Heart left ventricle (tissue), 16 donors: ENCODE data around the gene NBL1. TPM values are rescaled to one million over a fixed set of nuclear protein-coding genes. Genes with fewer than 3 reads are reported as not detected.
A peak's percentile ranks its signal among the peaks of the same experiment; 100 is the strongest.

Source experiments
- ATAC-seq, 4 donors: fragments of 200-7000 bp; cut with Tn5 transposase; one replicate each; pipeline ENCODE4 v1.9.1; 2020 to 2022; ENCODE audit warnings: moderate library complexity in 4 of 4, mild to moderate bottlenecking in 3 of 4, moderate number of reproducible peaks in 1 of 4
- DNase-seq, 5 donors: peaks; one replicate each; pipeline ENCODE4 v3.0.0-alpha.2; 2020
- H3K27ac ChIP-seq, 12 donors: fragments of 200-600 bp; sonication (generic) in 4 of 12; one replicate each; pipeline versions ENCODE4 v1.5.0 to v1.8.0; 2016 to 2022; ENCODE audit warnings: mild to moderate bottlenecking in 2 of 12
- H3K27me3 ChIP-seq, 9 donors: fragments of 200-600 bp; sonication (generic) in 2 of 9; one replicate each; pipeline versions ENCODE4 v1.5.1 to v1.8.0; 2016 to 2022; ENCODE audit warnings: mild to moderate bottlenecking in 3 of 9
- H3K36me3 ChIP-seq, 9 donors: fragments of 200-600 bp; sonication (generic) in 2 of 9; one replicate each; pipeline versions ENCODE4 v1.5.0 to v1.8.0; 2018 to 2022; ENCODE audit warnings: mild to moderate bottlenecking in 2 of 9
- H3K4me1 ChIP-seq, 12 donors: fragments of 200-600 bp; sonication (generic) in 4 of 12; one replicate each; pipeline versions ENCODE4 v1.5.0 to v1.8.0; 2016 to 2022; ENCODE audit warnings: mild to moderate bottlenecking in 3 of 12
- H3K4me3 ChIP-seq, 12 donors: fragments of 200-600 bp; sonication (generic) in 4 of 12; one replicate each; pipeline versions ENCODE4 v1.5.0 to v1.8.0; 2017 to 2022; ENCODE audit warnings: mild to moderate bottlenecking in 9 of 12, moderate library complexity in 4 of 12
- H3K9me3 ChIP-seq, 12 donors: fragments of 200-600 bp; sonication (generic) in 4 of 12; one replicate each; pipeline versions ENCODE4 v1.5.0 to v1.8.0; 2016 to 2022; ENCODE audit warnings: mild to moderate bottlenecking in 1 of 12
- CTCF ChIP-seq, 12 donors: fragments of 200-600 bp; sonication (generic) in 4 of 12; IDR thresholded peaks; one replicate each; pipeline versions ENCODE4 v1.5.0 to v1.8.0; 2018 to 2022; ENCODE audit warnings: antibody characterized with exemption in 12 of 12, mild to moderate bottlenecking in 5 of 12
- POLR2A ChIP-seq, 2 donors: fragments of 450-650 bp; IDR thresholded peaks; one replicate each; pipeline ENCODE4 v1.6.1; 2017; ENCODE audit warnings: antibody characterized with exemption in 2 of 2, mild to moderate bottlenecking in 2 of 2, moderate library complexity in 2 of 2
- WGBS, 4 donors: extraction: QIAGEN DNeasy Blood & Tissue Kit in 2 of 4; methylation state at CpG; one replicate each; pipeline versions ENCODE4 v1.1.5 to v1.1.7; 2013 to 2018; 5-methylcytosine and 5-hydroxymethylcytosine counted together
- intact Hi-C, 10 donors: fragments of 100-400 bp; cut with DNase I; formaldehyde crosslinking; loops; one replicate each; pipeline versions ENCODE4 v1.11.1 to v1.14.2; 2022
- polyA plus RNA-seq, 2 donors: library from polyadenylated mRNA; stranded (reverse); fragments of 200-250 nt; gene quantifications; one replicate each; pipeline ENCODE4 v1.2.3, GENCODE V29; 2013
- total RNA-seq, 9 donors: library from RNA; depleted of rRNA in 2 of 9; stranded (reverse); fragments of >200 nt in 2 of 9; fragmentation: NEBNext Ultra II Directional in 3 of 9; extraction: Animal tissue kit (Norgen Biotek cat#: 25700) in 3 of 9; gene quantifications; one replicate each; pipeline versions ENCODE4 v1.1.0 to v1.2.4, GENCODE V29; 2016 to 2023
- donor health status: ischemic (EF 13 %, LVEDD 7.1; RV severe dilation, severe dysfunction).
- donor health status: healthy with polysubstance abuse.
- donor health status: DM: no; HTN: yes; CAD: no.
- donor health status: DM: no; HTN: no; CAD: no.
- donor health status: ischemic (EF 25% LVEDD 6.9; RV normal size, moderate dysfunction).
- donor health status: ischemic (EF 25% LVEDD 5.7; RV mildly dilated, moderate dysfunction).
- donor health status: healthy.
- donor health status: DM: yes; HTN: yes; CAD: no.
- donor health status: ischemic (EF 35%, LVEDD 5.7; RV mildly dilated, moderate dysfunction).
- donor health status: nonischemic (EF 11% LVEDD 7.7; RV severe dilation, severe dysfunction).
- donor health status: DM: yes; HTN: yes; CAD: no.
- donor health status: PGD.
- donor health status: ischemic (EF 29% LVEDD 5.4; RV normal size, mild dysfunction).
- donor health status: nonischemic (EF 23%, LVEDD 6.1; RV moderate dilation, normal function).

NBL1 gene
- total and polyA plus RNA-seq, 11 donors: 19.3 to 61.4 (median 33.1) TPM

- ATAC-seq (no peak), DNase-seq (no peak)
- 46 to 53% (median 49%) methylated on average over 6 of the region's 6 CpGs for WGBS, 4 donors
- no peaks in the 10 kb centered on the region for H3K36me3 ChIP-seq
- TF ChIP-seq POLR2A (IDR thresholded peaks at IDR 0.05) (no peak), CTCF (IDR thresholded peaks at IDR 0.05) (no peak)
- no peaks in the 10 kb centered on the region for H3K9me3 ChIP-seq
- peaks cover 0 to 22% (median 3%) of the 10 kb centered on the region in 9 donors for H3K27me3 ChIP-seq
- no peak overlapping the region for H3K27ac ChIP-seq
- H3K4me3 ChIP-seq: no peak overlapping the region
- intact Hi-C loops: no loop called here
- no peaks in the 10 kb centered on the region for H3K4me1 ChIP-seq
These were observed 28.1 kb downstream of the NBL1 start for GRCh38 chr1:19672237-19672636.

- ATAC-seq: no peak
- H3K4me3 ChIP-seq: no peak overlapping the region
- TF ChIP-seq CTCF (IDR thresholded peaks at IDR 0.05) (no peak), POLR2A (IDR thresholded peaks at IDR 0.05) (no peak)
- no peaks in the 10 kb centered on the region for H3K4me1 ChIP-seq
- 62 to 77% (median 64%) methylated on average over 4 to 5 of the region's 5 CpGs for WGBS, 4 donors
- intact Hi-C loops: no loop called here
- H3K9me3 ChIP-seq: no peaks in the 10 kb centered on the region
- H3K27me3 ChIP-seq: peaks cover 0 to 8% (median 0%) of the 10 kb centered on the region in 9 donors
- no peak overlapping the region for H3K27ac ChIP-seq
- no peaks in the 10 kb centered on the region for H3K36me3 ChIP-seq
- DNase-seq: peak in 1 of 5 donors; percentile 42
These were observed 31.7 kb downstream of the NBL1 start for GRCh38 chr1:19675797-19676196.

- TF ChIP-seq POLR2A (IDR thresholded peaks at IDR 0.05) (no peak), CTCF (IDR thresholded peaks at IDR 0.05) (no peak)
- Histone ChIP-seq H3K27me3 (peaks cover 0 to 4% (median 0%) of the 10 kb centered on the region in 9 donors), H3K9me3 (no peaks in the 10 kb centered on the region), H3K4me1 (no peaks in the 10 kb centered on the region), H3K4me3 (no peak overlapping the region), H3K27ac (no peak overlapping the region), H3K36me3 (no peaks in the 10 kb centered on the region)
- DNase-seq (peak; percentile 63 to 81 (median 70)), ATAC-seq (peak; percentile 66 to 93 (median 86))
- WGBS, 4 donors: 21 to 25% (median 25%) methylated on average over 10 to 13 of the region's 13 CpGs
- intact Hi-C loops: no loop called here
These were observed 32.4 kb downstream of the NBL1 start for GRCh38 chr1:19676438-19676922.

- no peaks in the 10 kb centered on the region for H3K9me3 ChIP-seq
- H3K36me3 ChIP-seq: peaks cover 0 to 8% (median 0%) of the 10 kb centered on the region in 9 donors
- H3K27me3 ChIP-seq: no peaks in the 10 kb centered on the region
- H3K4me3 ChIP-seq: no peak overlapping the region
- intact Hi-C loops: no loop called here
- no peak for TF ChIP-seq POLR2A (IDR thresholded peaks at IDR 0.05)
- TF ChIP-seq CTCF (IDR thresholded peaks at IDR 0.05): no peak
- H3K27ac ChIP-seq: no peak overlapping the region
- ATAC-seq (no peak), DNase-seq (peak in 1 of 5 donors; percentile 37)
- WGBS, 4 donors: 67 to 78% (median 76%) methylated on average over 6 to 11 of the region's 11 CpGs
- H3K4me1 ChIP-seq: no peaks in the 10 kb centered on the region
These were observed 34.4 kb downstream of the NBL1 start for GRCh38 chr1:19678493-19678892.
